Astrocyte (in vitro differentiated cells and primary cell): ENCODE measurements around the gene SLC2A3.

ENCODE experiments used
- EZH2 ChIP-seq: IDR thresholded peaks from 2 replicates; pipeline ENCODE4 v1.6.1; 2012; ENCODE audit warnings: mild to moderate bottlenecking, low read length, inconsistent platforms; ENCODE audit not compliant: insufficient read depth
- TF ChIP-seq, protein P1 (sequence below): IDR thresholded peaks from 2 replicates; pipeline ENCODE4 v1.5.1; 2011; ENCODE audit warnings: low read depth, mild to moderate bottlenecking, inconsistent platforms, low read length, moderate library complexity; ENCODE audit not compliant: insufficient read depth

DNA sequence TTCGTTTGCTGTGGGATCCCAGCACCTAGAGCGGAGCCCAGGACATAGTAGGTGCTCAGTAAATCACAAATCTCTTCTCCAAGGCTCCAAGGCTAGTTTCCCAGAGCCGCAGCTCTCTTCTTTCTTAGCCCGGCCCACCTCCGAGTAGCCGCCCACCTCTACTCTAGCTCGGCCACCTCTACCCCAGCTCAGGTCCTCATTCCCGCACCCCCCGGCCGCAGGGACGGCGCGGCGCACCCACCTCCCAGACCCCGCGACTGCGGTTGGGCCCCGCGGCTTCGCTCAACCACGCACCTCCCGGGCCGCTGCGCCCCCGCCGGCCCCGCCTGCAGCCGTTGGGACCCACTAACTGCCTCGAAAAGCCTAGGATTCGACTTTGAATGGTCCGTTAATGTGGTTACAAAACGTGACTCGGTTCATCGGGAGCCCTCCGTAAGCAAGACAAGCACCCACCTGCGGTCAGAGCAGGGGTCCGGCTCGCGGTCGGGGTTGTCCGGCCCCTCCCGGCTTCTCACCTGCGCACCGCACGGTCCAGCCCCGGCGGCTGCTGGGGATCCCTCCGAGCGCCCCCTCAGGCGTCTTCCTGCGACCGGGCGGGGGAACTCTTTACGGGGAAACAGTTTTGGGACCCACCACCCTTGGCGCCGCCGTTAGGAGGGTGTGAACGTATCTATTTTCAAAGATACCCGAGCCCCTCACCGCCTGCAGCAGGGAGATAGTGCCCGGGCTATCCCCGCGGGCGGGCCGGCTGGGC lies 63.2 kb downstream of the SLC2A3 start, which contains the start of gene SLC2A14:
- TF ChIP-seq, protein P1, sequence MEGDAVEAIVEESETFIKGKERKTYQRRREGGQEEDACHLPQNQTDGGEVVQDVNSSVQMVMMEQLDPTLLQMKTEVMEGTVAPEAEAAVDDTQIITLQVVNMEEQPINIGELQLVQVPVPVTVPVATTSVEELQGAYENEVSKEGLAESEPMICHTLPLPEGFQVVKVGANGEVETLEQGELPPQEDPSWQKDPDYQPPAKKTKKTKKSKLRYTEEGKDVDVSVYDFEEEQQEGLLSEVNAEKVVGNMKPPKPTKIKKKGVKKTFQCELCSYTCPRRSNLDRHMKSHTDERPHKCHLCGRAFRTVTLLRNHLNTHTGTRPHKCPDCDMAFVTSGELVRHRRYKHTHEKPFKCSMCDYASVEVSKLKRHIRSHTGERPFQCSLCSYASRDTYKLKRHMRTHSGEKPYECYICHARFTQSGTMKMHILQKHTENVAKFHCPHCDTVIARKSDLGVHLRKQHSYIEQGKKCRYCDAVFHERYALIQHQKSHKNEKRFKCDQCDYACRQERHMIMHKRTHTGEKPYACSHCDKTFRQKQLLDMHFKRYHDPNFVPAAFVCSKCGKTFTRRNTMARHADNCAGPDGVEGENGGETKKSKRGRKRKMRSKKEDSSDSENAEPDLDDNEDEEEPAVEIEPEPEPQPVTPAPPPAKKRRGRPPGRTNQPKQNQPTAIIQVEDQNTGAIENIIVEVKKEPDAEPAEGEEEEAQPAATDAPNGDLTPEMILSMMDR = no peak
- no peak for TF ChIP-seq EZH2
